HG03439 (cell line): ENCODE measurements around the gene HCFC1R1.

ENCODE experiments used
- ATAC-seq: cut with Tn5 transposase; IDR thresholded peaks from one replicate; pipeline ENCODE4 v1.9.1; 2021; ENCODE audit warnings: mild to moderate bottlenecking, moderate library complexity; ENCODE audit not compliant: unreplicated experiment

Gene HCFC1R1

GRCh38 chr16:3004319-3004718 is 19.4 kb downstream of the HCFC1R1 start:
- ATAC-seq, result no peak

- ATAC-seq, result peak; percentile 95
Measured at GRCh38 chr16:3003582-3004270, 20.0 kb downstream of the HCFC1R1 start.

GRCh38 chr16:3001316-3001715 is 22.4 kb downstream of the HCFC1R1 start:
- no peak for ATAC-seq

- ATAC-seq, result no peak
Measured at GRCh38 chr16:3000540-3000939, 23.2 kb downstream of the HCFC1R1 start.

GRCh38 chr16:2999929-3000328 is 23.8 kb downstream of the HCFC1R1 start:
- ATAC-seq, result no peak

- ATAC-seq, result no peak
Measured at GRCh38 chr16:2996298-2996697, 27.4 kb downstream of the HCFC1R1 start.

- ATAC-seq, result no peak
Measured at GRCh38 chr16:2992383-2993081, 31.2 kb downstream of the HCFC1R1 start.

GRCh38 chr16:2991566-2992261 is 32.0 kb downstream of the HCFC1R1 start:
- ATAC-seq, result no peak

GRCh38 chr16:2990891-2991290 is 32.9 kb downstream of the HCFC1R1 start:
- no peak for ATAC-seq

- no peak for ATAC-seq
Measured at GRCh38 chr16:2988590-2989099, 35.1 kb downstream of the HCFC1R1 start.

- no peak for ATAC-seq
Measured at GRCh38 chr16:2987833-2988232, 35.9 kb downstream of the HCFC1R1 start.

GRCh38 chr16:2987286-2987685 is 36.5 kb downstream of the HCFC1R1 start:
- ATAC-seq, result no peak

GRCh38 chr16:2986623-2987188 is 37.0 kb downstream of the HCFC1R1 start:
- no peak for ATAC-seq

GRCh38 chr16:2985893-2986355 is 37.8 kb downstream of the HCFC1R1 start:
- no peak for ATAC-seq

- no peak for ATAC-seq
Measured at GRCh38 chr16:2985462-2985861, 38.3 kb downstream of the HCFC1R1 start.

GRCh38 chr16:2983706-2984136 is 40.0 kb downstream of the HCFC1R1 start:
- ATAC-seq, result peak; percentile 42

- no peak for ATAC-seq
Measured at GRCh38 chr16:2982402-2982801, 41.3 kb downstream of the HCFC1R1 start.

- no peak for ATAC-seq
Measured at GRCh38 chr16:2981899-2982250, 41.9 kb downstream of the HCFC1R1 start.

GRCh38 chr16:2981177-2981898 is 42.4 kb downstream of the HCFC1R1 start:
- ATAC-seq, result no peak
